Motor neuron (in vitro differentiated cells): ENCODE results near the gene ADPRHL1. TPM values are rescaled to one million over a fixed set of nuclear protein-coding genes. Genes with fewer than 3 reads are reported as not detected.

ENCODE experiments used
- ATAC-seq, 8 experiments: fragments of 200-7000 bp; cut with Tn5 transposase; replicated peaks in 6 of 8; 2 replicates each; pipeline ENCODE4 v1.8.0; 2021; ENCODE audit warnings: mild to moderate bottlenecking in 8 of 8, moderate library complexity in 8 of 8
- H3K27ac ChIP-seq, 2 donors: fragments of 250-450 bp; sonication (Bioruptor Pico); 2 replicates each; pipeline ENCODE4 v1.9.0; 2021; ENCODE audit warnings: antibody characterized with exemption in 2 of 2, mild to moderate bottlenecking in 2 of 2, moderate library complexity in 1 of 2
- H3K4me1 ChIP-seq, 2 donors: fragments of 250-450 bp; sonication (Bioruptor Pico); replicated peaks in 1 of 2; 2 replicates each; pipeline ENCODE4 v1.6.1; 2021; ENCODE audit warnings: antibody characterized with exemption in 2 of 2, mild to moderate bottlenecking in 2 of 2, moderate library complexity in 1 of 2
- H3K4me3 ChIP-seq, 5 donors: fragments of 250-450 bp; sonication (Bioruptor Pico); 2 replicates each; pipeline ENCODE4 v1.9.0; 2021; ENCODE audit warnings: antibody characterized with exemption in 5 of 5, mild to moderate bottlenecking in 5 of 5, moderate library complexity in 4 of 5
- WGBS, 10 experiments: fragments of 450-650 bp; shearing (Covaris generic); methylation state at CpG; one replicate each; pipeline ENCODE4 v1.0.0; 2022; 5-methylcytosine and 5-hydroxymethylcytosine counted together
- in situ Hi-C, 9 experiments: fragments of 400-800 bp; cut with MboI; loops; one replicate each; pipeline ENCODE4 v1.15.0; 2021; ENCODE audit warnings: low sequenced_read_pairs in 9 of 9, low pct_unique_long_range_greater_than_20kb in 2 of 9; ENCODE audit not compliant: unreplicated experiment in 9 of 9
- total RNA-seq, 8 experiments: library from RNA; unstranded; fragments of 300-600 nt; gene quantifications; 2 replicates each; pipeline versions ENCODE4 v1.2.3 to v1.2.4, GENCODE V29; 2022

ADPRHL1 gene
- total RNA-seq, 8 experiments from 2014 or later = 0.65 to 25.6 (median 2.1) TPM

GRCh38 chr13:113422807-113423519 is 30.3 kb downstream of the ADPRHL1 start:
- WGBS, 10 experiments = 85 to 100% (median 91%) methylated on average over 2 to 8 of the region's 26 CpGs; no CpG with 5 or more reads in 6 of the 10 experiments
- Histone ChIP-seq H3K4me1 (peaks cover 2 to 5% of the 10 kb centered on the region in 2 donors), H3K27ac (no peak overlapping the region), H3K4me3 (no peak overlapping the region)
- ATAC-seq = peak in 1 of 8 experiments; percentile 24
- in situ Hi-C loops = no loop called here

- 14 to 90% (median 47%) methylated on average over 2 to 12 of the region's 15 CpGs; no CpG with 5 or more reads in 3 of the 10 experiments for WGBS, 10 experiments
- no peak overlapping the region for H3K27ac ChIP-seq
- no peak overlapping the region for H3K4me3 ChIP-seq
- peaks cover 2 to 11% of the 10 kb centered on the region in 2 donors for H3K4me1 ChIP-seq
- in situ Hi-C loops = no loop called here
- peak in 6 of 8 experiments; percentile 26 to 47 (median 37) for ATAC-seq
Observed at GRCh38 chr13:113421673-113422270, 31.5 kb downstream of the ADPRHL1 start.

- ATAC-seq = peak in 6 of 8 experiments; percentile 15 to 45 (median 20)
- Histone ChIP-seq H3K4me3 (no peak overlapping the region), H3K27ac (no peak overlapping the region), H3K4me1 (peaks cover 2 to 11% of the 10 kb centered on the region in 2 donors)
- in situ Hi-C loops = no loop called here
- WGBS, 10 experiments = no CpG with 5 or more reads among the region's 38 CpGs
Observed at GRCh38 chr13:113420833-113421600, 32.3 kb downstream of the ADPRHL1 start.

DNA sequence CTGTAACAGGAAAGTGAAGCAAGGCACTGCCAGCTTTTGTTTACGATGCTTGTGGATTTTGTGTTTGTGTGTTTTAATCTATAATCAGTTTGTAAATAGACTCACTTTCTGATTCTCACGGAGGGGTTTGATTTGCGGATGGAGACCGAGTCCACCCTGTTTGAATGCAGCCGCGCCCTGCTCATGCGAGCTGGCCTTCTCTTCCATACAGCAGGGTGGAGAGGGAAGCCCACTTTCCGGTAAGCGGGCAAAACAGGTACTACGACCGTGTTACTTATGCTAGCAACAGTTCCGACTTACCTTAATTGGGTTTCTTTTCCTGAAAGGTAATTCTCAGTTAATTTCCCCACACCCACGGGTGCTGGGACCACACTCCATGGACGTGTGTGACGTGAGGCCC is 33.1 kb downstream of the ADPRHL1 start:
- in situ Hi-C loops = no loop called here
- Histone ChIP-seq H3K4me3 (no peak overlapping the region), H3K4me1 (peaks cover 2 to 11% of the 10 kb centered on the region in 2 donors), H3K27ac (no peak overlapping the region)
- ATAC-seq = no peak
- 40 to 100% (median 90%) methylated on average over 1 to 11 of the region's 15 CpGs; no CpG with 5 or more reads in 1 of the 10 experiments for WGBS, 10 experiments

GRCh38 chr13:113419531-113420193 is 33.6 kb downstream of the ADPRHL1 start:
- in situ Hi-C loops = no loop called here
- no peak overlapping the region for H3K27ac ChIP-seq
- ATAC-seq = no peak
- 86 to 98% (median 90%) methylated on average over 4 to 17 of the region's 18 CpGs; no CpG with 5 or more reads in 2 of the 10 experiments for WGBS, 10 experiments
- H3K4me3 ChIP-seq = no peak overlapping the region
- peaks cover 2 to 11% of the 10 kb centered on the region in 2 donors for H3K4me1 ChIP-seq

DNA sequence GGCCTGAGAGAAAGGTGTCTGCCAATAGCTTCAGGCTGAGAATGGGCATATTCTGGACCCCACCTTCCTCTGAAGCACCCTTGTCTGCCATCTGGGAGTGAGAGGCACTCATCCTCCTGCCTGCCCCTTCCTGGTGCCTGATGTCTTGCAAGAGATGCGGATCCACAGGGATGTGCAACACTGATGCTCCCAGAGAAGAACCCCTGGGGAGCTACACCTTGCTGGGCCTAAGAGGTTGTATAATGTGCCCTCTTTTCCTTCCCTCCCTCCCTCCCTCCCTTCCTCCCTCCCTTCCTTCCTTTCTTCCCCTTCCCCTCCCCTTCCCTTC is 34.6 kb downstream of the ADPRHL1 start:
- ATAC-seq = no peak
- Histone ChIP-seq H3K27ac (no peak overlapping the region), H3K4me1 (peaks cover 2 to 11% of the 10 kb centered on the region in 2 donors), H3K4me3 (no peak overlapping the region)
- in situ Hi-C loops = no loop called here
- WGBS, 10 experiments = no CpG with 5 or more reads among the region's 1 CpG

GRCh38 chr13:113417836-113418721 is 35.2 kb downstream of the ADPRHL1 start:
- in situ Hi-C loops = no loop called here
- Histone ChIP-seq H3K4me3 (no peak overlapping the region), H3K4me1 (peaks cover 2 to 11% of the 10 kb centered on the region in 2 donors), H3K27ac (no peak overlapping the region)
- ATAC-seq = no peak
- WGBS, 10 experiments = 42 to 100% (median 59%) methylated on average over 2 to 10 of the region's 16 CpGs; no CpG with 5 or more reads in 1 of the 10 experiments

DNA sequence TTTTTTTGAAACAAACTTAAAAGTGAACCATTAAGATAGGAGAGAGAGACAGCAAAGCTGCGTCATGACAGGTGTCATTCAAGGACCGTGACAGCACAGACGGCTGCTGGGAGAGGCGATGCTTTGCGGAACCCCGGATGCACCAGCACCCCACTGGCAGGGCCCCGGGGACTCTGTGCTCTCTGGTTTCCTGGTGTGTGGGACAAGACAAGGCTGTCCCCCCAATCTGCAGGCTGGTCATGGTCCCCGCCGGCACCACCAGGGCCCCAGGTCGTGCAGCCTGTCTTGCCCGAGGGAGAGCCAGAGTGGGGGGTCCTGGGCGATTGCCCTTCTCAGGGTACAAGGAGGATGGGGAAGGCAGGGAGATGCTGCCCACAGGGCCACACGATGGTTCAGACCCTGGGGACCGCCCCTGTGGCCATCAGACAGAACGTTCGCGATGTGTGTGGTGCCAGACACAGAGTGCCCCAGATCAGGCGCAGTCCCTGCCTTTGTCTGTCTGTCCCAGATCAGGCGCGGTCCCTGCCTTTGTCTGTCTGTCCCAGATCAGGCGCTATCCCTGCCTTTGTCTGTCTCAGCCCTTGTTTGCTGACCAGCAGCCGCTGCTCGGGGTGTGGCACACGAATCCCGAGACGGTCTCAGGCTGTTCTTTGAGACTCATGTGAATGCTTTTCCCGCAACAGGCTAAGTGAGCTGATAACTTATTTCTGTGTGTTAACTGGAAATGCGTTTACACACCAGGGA is 36.1 kb downstream of the ADPRHL1 start:
- in situ Hi-C loops = no loop called here
- WGBS, 10 experiments = 11 to 97% (median 70%) methylated on average over 1 to 11 of the region's 28 CpGs; no CpG with 5 or more reads in 1 of the 10 experiments
- peak in 7 of 8 experiments; percentile 30 to 76 (median 60) for ATAC-seq
- Histone ChIP-seq H3K4me3 (no peak overlapping the region), H3K27ac (no peak overlapping the region), H3K4me1 (peaks cover 2 to 11% of the 10 kb centered on the region in 2 donors)

- in situ Hi-C loops = no loop called here
- peaks cover 0 to 6% of the 10 kb centered on the region in 2 donors for H3K4me1 ChIP-seq
- 71 to 100% (median 94%) methylated on average over 1 to 8 of the region's 8 CpGs; no CpG with 5 or more reads in 6 of the 10 experiments for WGBS, 10 experiments
- H3K4me3 ChIP-seq = no peak overlapping the region
- ATAC-seq = no peak
- no peak overlapping the region for H3K27ac ChIP-seq
Observed at GRCh38 chr13:113415825-113416224, 37.5 kb downstream of the ADPRHL1 start.

- 40 to 100% (median 88%) methylated on average over 1 to 5 of the region's 15 CpGs; no CpG with 5 or more reads in 6 of the 10 experiments for whole genome bisulfite sequencing, 10 experiments
- Histone ChIP-seq H3K4me1 (peaks cover 0 to 6% of the 10 kb centered on the region in 2 donors), H3K4me3 (no peak overlapping the region), H3K27ac (no peak overlapping the region)
- in situ Hi-C loops = no loop called here
- ATAC-seq = no peak
Observed at GRCh38 chr13:113415032-113415431, 38.3 kb downstream of the ADPRHL1 start.

GRCh38 chr13:113414335-113414734 is 39.0 kb downstream of the ADPRHL1 start:
- in situ Hi-C loops = no loop called here
- 80% methylated on average over 1 of the region's 8 CpGs; no CpG with 5 or more reads in 9 of the 10 experiments for WGBS, 10 experiments
- ATAC-seq = no peak
- Histone ChIP-seq H3K4me3 (no peak overlapping the region), H3K27ac (no peak overlapping the region), H3K4me1 (peaks cover 0 to 6% of the 10 kb centered on the region in 2 donors)
